Activated CD8-positive, alpha-beta memory T cell treated with anti-CD3 and anti-CD28 coated beads, Interleukin-2, amount 10 ng/mL, durations not matched to agents 7 days and 5 days (primary cell): ENCODE measurements around the gene SYN1. TPM values are rescaled to one million over a fixed set of nuclear protein-coding genes. Genes with fewer than 3 reads are reported as not detected.
"Not testable (repeated sequence)": the region's sequence is repeated elsewhere in the genome, so short reads cannot be mapped to it uniquely, and the experiment has no call there.

Experiments
- ATAC-seq: fragments of 150-1000 bp; cut with Tn5 transposase; one replicate; pipeline ENCODE4 v1.10.0; 2021; ENCODE audit warnings: moderate library complexity
- CTCF ChIA-PET: fragments of 350-600 bp; sonication (Branson Sonifier 250); formaldehyde crosslinking; loops from one replicate; lab custom pipeline; 2021; ENCODE audit warnings: antibody characterized with exemption; lab: Charles Lee
- DNase-seq: peaks from one replicate; pipeline ENCODE4 v3.0.0-alpha.2; 2020
- H3K27ac Mint-ChIP-seq: one replicate; pipeline ENCODE4 v1.8.0; 2021; ENCODE audit warnings: mild to moderate bottlenecking, mixed read lengths
- H3K27me3 Mint-ChIP-seq: one replicate; pipeline ENCODE4 v1.8.0; 2021; ENCODE audit warnings: mixed read lengths
- H3K36me3 Mint-ChIP-seq: one replicate; pipeline ENCODE4 v1.8.0; 2021; ENCODE audit warnings: mild to moderate bottlenecking, mixed read lengths
- H3K4me1 Mint-ChIP-seq: one replicate; pipeline ENCODE4 v1.8.0; 2021; ENCODE audit warnings: mixed read lengths
- H3K4me3 Mint-ChIP-seq: one replicate; pipeline ENCODE4 v1.8.0; 2021; ENCODE audit warnings: mild to moderate bottlenecking, moderate library complexity, mixed read lengths
- H3K9me3 Mint-ChIP-seq: one replicate; pipeline ENCODE4 v1.8.0; 2022; ENCODE audit warnings: low read depth, mixed read lengths
- total RNA-seq, 2 experiments: library from RNA; stranded (reverse); gene quantifications; one replicate each; pipeline ENCODE4 v1.2.3, GENCODE V29; 2021

The SYN1 gene
- total RNA-seq, 2 experiments from 2014 or later = 0.09 to 0.15 TPM

GRCh38 chrX:47605024-47605423, 14.6 kb downstream of the SYN1 start:
- ATAC-seq = no peak
- no peaks in the 10 kb centered on the region for H3K36me3 Mint-ChIP-seq
- H3K4me3 Mint-ChIP-seq = no peak overlapping the region
- no peaks in the 10 kb centered on the region for H3K4me1 Mint-ChIP-seq
- H3K27ac Mint-ChIP-seq = no peak overlapping the region
- no peak for DNase-seq
- CTCF ChIA-PET = no interaction called here
- H3K27me3 Mint-ChIP-seq = peaks cover 5% of the 10 kb centered on the region
- no peaks in the 10 kb centered on the region for H3K9me3 Mint-ChIP-seq

GRCh38 chrX:47603125-47603524, 16.5 kb downstream of the SYN1 start:
- H3K36me3 Mint-ChIP-seq, DNase-seq, H3K4me1 Mint-ChIP-seq, H3K9me3 Mint-ChIP-seq, H3K27ac Mint-ChIP-seq, ATAC-seq, CTCF ChIA-PET, H3K4me3 Mint-ChIP-seq, H3K27me3 Mint-ChIP-seq: not testable (repeated sequence)

GRCh38 chrX:47597222-47597621, 22.4 kb downstream of the SYN1 start:
- H3K9me3 Mint-ChIP-seq = peaks cover 4% of the 10 kb centered on the region
- H3K36me3 Mint-ChIP-seq = peaks cover 2% of the 10 kb centered on the region
- peaks cover 11% of the 10 kb centered on the region for H3K27me3 Mint-ChIP-seq
- no peak overlapping the region for H3K4me3 Mint-ChIP-seq
- no peak overlapping the region for H3K27ac Mint-ChIP-seq
- DNase-seq (no peak), ATAC-seq (no peak)
- H3K4me1 Mint-ChIP-seq = peaks cover 9% of the 10 kb centered on the region
- CTCF ChIA-PET = no interaction called here

- ATAC-seq (no peak), DNase-seq (no peak)
- no peak overlapping the region for H3K4me3 Mint-ChIP-seq
- CTCF ChIA-PET = no interaction called here
- peaks cover 4% of the 10 kb centered on the region for H3K9me3 Mint-ChIP-seq
- H3K4me1 Mint-ChIP-seq = peaks cover 9% of the 10 kb centered on the region
- H3K36me3 Mint-ChIP-seq = peaks cover 2% of the 10 kb centered on the region
- peaks cover 9% of the 10 kb centered on the region for H3K27me3 Mint-ChIP-seq
- peak overlapping the region; percentile 40 for H3K27ac Mint-ChIP-seq
Measured at GRCh38 chrX:47596256-47596655, 23.4 kb downstream of the SYN1 start.

- Mint-ChIP-seq H3K36me3 (peaks cover 2% of the 10 kb centered on the region), H3K9me3 (peaks cover 4% of the 10 kb centered on the region), H3K4me3 (no peak overlapping the region), H3K27ac (peak overlapping the region; percentile 40), H3K4me1 (peaks cover 9% of the 10 kb centered on the region), H3K27me3 (peaks cover 9% of the 10 kb centered on the region)
- DNase-seq = no peak
- no peak for ATAC-seq
- CTCF ChIA-PET = no interaction called here
Measured at GRCh38 chrX:47595716-47596251, 23.9 kb downstream of the SYN1 start.

- peaks cover 2% of the 10 kb centered on the region for H3K36me3 Mint-ChIP-seq
- no peak for ATAC-seq
- DNase-seq = no peak
- H3K4me3 Mint-ChIP-seq = no peak overlapping the region
- peaks cover 3% of the 10 kb centered on the region for H3K27me3 Mint-ChIP-seq
- peaks cover 9% of the 10 kb centered on the region for H3K4me1 Mint-ChIP-seq
- peaks cover 4% of the 10 kb centered on the region for H3K9me3 Mint-ChIP-seq
- no peak overlapping the region for H3K27ac Mint-ChIP-seq
- CTCF ChIA-PET = no interaction called here
Measured at GRCh38 chrX:47593522-47593921, 26.1 kb downstream of the SYN1 start.

GRCh38 chrX:47590984-47591383, 28.7 kb downstream of the SYN1 start:
- CTCF ChIA-PET = no interaction called here
- no peak overlapping the region for H3K27ac Mint-ChIP-seq

GRCh38 chrX:47587906-47588735, 31.5 kb downstream of the SYN1 start:
- no peaks in the 10 kb centered on the region for H3K9me3 Mint-ChIP-seq
- no peak overlapping the region for H3K27ac Mint-ChIP-seq
- H3K36me3 Mint-ChIP-seq = peaks cover 2% of the 10 kb centered on the region
- no peaks in the 10 kb centered on the region for H3K27me3 Mint-ChIP-seq
- CTCF ChIA-PET = no interaction called here
- H3K4me3 Mint-ChIP-seq = no peak overlapping the region
- DNase-seq = no peak
- no peak for ATAC-seq
- peaks cover 4% of the 10 kb centered on the region for H3K4me1 Mint-ChIP-seq

More at GRCh38 chrX:47590984-47591383, 28.7 kb downstream of the SYN1 start:
- Mint-ChIP-seq H3K4me1 (peaks cover 4% of the 10 kb centered on the region), H3K27me3 (no peaks in the 10 kb centered on the region), H3K4me3 (no peak overlapping the region), H3K9me3 (no peaks in the 10 kb centered on the region), H3K36me3 (no peaks in the 10 kb centered on the region)
- DNase-seq (no peak), ATAC-seq (no peak)

GRCh38 chrX:47587091-47587891, 32.4 kb downstream of the SYN1 start:
- no peak for DNase-seq
- ATAC-seq = no peak
- Mint-ChIP-seq H3K27me3 (no peaks in the 10 kb centered on the region), H3K9me3 (no peaks in the 10 kb centered on the region), H3K4me1 (peaks cover 7% of the 10 kb centered on the region), H3K36me3 (peaks cover 2% of the 10 kb centered on the region), H3K27ac (no peak overlapping the region), H3K4me3 (no peak overlapping the region)
- CTCF ChIA-PET = no interaction called here

GRCh38 chrX:47586043-47586787, 33.4 kb downstream of the SYN1 start:
- Mint-ChIP-seq H3K27ac (no peak overlapping the region), H3K4me3 (no peak overlapping the region), H3K27me3 (no peaks in the 10 kb centered on the region), H3K9me3 (no peaks in the 10 kb centered on the region), H3K4me1 (peaks cover 17% of the 10 kb centered on the region), H3K36me3 (peaks cover 2% of the 10 kb centered on the region)
- CTCF ChIA-PET = no interaction called here
- no peak for DNase-seq
- ATAC-seq = no peak

GRCh38 chrX:47585273-47585672, 34.4 kb downstream of the SYN1 start:
- Mint-ChIP-seq H3K4me3 (no peak overlapping the region), H3K36me3 (peaks cover 2% of the 10 kb centered on the region), H3K4me1 (peaks cover 17% of the 10 kb centered on the region), H3K9me3 (no peaks in the 10 kb centered on the region), H3K27ac (no peak overlapping the region), H3K27me3 (no peaks in the 10 kb centered on the region)
- ATAC-seq (no peak), DNase-seq (no peak)
- CTCF ChIA-PET = no interaction called here

GRCh38 chrX:47584714-47585113, 34.9 kb downstream of the SYN1 start:
- H3K4me3 Mint-ChIP-seq = no peak overlapping the region
- no peak for ATAC-seq
- no peak overlapping the region for H3K27ac Mint-ChIP-seq

GRCh38 chrX:47583240-47583861, 36.3 kb downstream of the SYN1 start:
- no peak overlapping the region for H3K4me3 Mint-ChIP-seq

More at GRCh38 chrX:47584714-47585113, 34.9 kb downstream of the SYN1 start:
- H3K4me1 Mint-ChIP-seq = peaks cover 19% of the 10 kb centered on the region
- DNase-seq = no peak
- peaks cover 2% of the 10 kb centered on the region for H3K36me3 Mint-ChIP-seq
- peaks cover 2% of the 10 kb centered on the region for H3K27me3 Mint-ChIP-seq
- CTCF ChIA-PET = no interaction called here
- H3K9me3 Mint-ChIP-seq = no peaks in the 10 kb centered on the region

More at GRCh38 chrX:47583240-47583861, 36.3 kb downstream of the SYN1 start:
- ATAC-seq (no peak), DNase-seq (no peak)
- H3K36me3 Mint-ChIP-seq = peaks cover 2% of the 10 kb centered on the region
- H3K9me3 Mint-ChIP-seq = no peaks in the 10 kb centered on the region
- H3K4me1 Mint-ChIP-seq = peaks cover 28% of the 10 kb centered on the region
- peaks cover 2% of the 10 kb centered on the region for H3K27me3 Mint-ChIP-seq
- CTCF ChIA-PET = no interaction called here
- H3K27ac Mint-ChIP-seq = no peak overlapping the region
